Endothelial cell of coronary artery (primary cell): Measurements from ENCODE around the gene SERINC4. TPM values are rescaled to one million over a fixed set of nuclear protein-coding genes. Genes with fewer than 3 reads are reported as not detected.

Experiments used
- total RNA-seq: library from RNA; depleted of rRNA; stranded (reverse); fragments of >200 nt; gene quantifications from 2 replicates; pipeline ENCODE4 v1.2.3, GENCODE V29; 2014

Gene SERINC4
- total RNA-seq = not detected in 2 replicates

GRCh38 chr15:43799945-43800285 lies at the start of gene SERINC4:
SERINC4 (minus strand) TSS chr15:43800220; CDS start chr15:43799986, 234 bp downstream.

GRCh38 chr15:43826508-43827341 lies 26.7 kb upstream of the SERINC4 start, which contains the start of gene WDR76:
WDR76 (plus strand) TSS chr15:43827002; CDS start chr15:43827033, 31 bp downstream.

GRCh38 chr15:43824302-43825246 lies 24.6 kb upstream of the SERINC4 start, which contains the start of gene MFAP1:
MFAP1 (minus strand) TSS chr15:43824690; CDS start chr15:43824569, 121 bp downstream.

GRCh38 chr15:43800286-43801141 lies 494 bp upstream of the SERINC4 start, which contains the start of gene HYPK:
HYPK (plus strand) TSS chr15:43800599; CDS start chr15:43800623, 24 bp downstream.

GRCh38 chr15:43791993-43792760 lies 7.8 kb downstream of the SERINC4 start, which contains the start of gene SERF2:
SERF2 (plus strand) TSS chr15:43792320; CDS start chr15:43792377, 57 bp downstream.

GRCh38 chr15:43776718-43777266 lies 23.2 kb downstream of the SERINC4 start, which contains the start of gene ELL3:
ELL3 (minus strand) TSS chr15:43776966; CDS start chr15:43776901, 65 bp downstream.

GRCh38 chr15:43746245-43746902 lies 53.6 kb downstream of the SERINC4 start, which contains the start of gene PDIA3:
PDIA3 (plus strand) TSS chr15:43746438; CDS start chr15:43746540, 102 bp downstream.

Other genes starting within 250 kb of the SERINC4 start
- gene PPIP5K1, start 210.0 kb downstream of the SERINC4 start, total RNA-seq = 16.5 and 18.4 TPM in 2 replicates
- gene CKMT1B, start 206.2 kb downstream of the SERINC4 start, total RNA-seq = not detected in 2 replicates
- gene STRC, start 181.4 kb downstream of the SERINC4 start, total RNA-seq = not detected in 2 replicates
- 1.1 and 1.6 TPM in 2 replicates for gene CATSPER2, start 151.4 kb downstream of the SERINC4 start, total RNA-seq
- not detected in 2 replicates for gene CKMT1A, start 106.4 kb downstream of the SERINC4 start, total RNA-seq
- 119 and 192 TPM in 2 replicates for gene PDIA3, start 53.8 kb downstream of the SERINC4 start, total RNA-seq
- 1.8 and 1.9 TPM in 2 replicates for gene ELL3, start 23.3 kb downstream of the SERINC4 start, total RNA-seq
- gene SERF2, start 7.9 kb downstream of the SERINC4 start, total RNA-seq = 273 and 292 TPM in 2 replicates
- gene HYPK, start 379 bp upstream of the SERINC4 start, total RNA-seq = 7.7 and 9.4 TPM in 2 replicates
- gene MFAP1, start 24.5 kb upstream of the SERINC4 start, total RNA-seq = 25.7 and 29.6 TPM in 2 replicates
- 6.6 and 11.2 TPM in 2 replicates for gene WDR76, start 26.8 kb upstream of the SERINC4 start, total RNA-seq